K562 (cell line): Measurements from ENCODE around the gene WDR44. TPM values are rescaled to one million over a fixed set of nuclear protein-coding genes. Genes with fewer than 3 reads are reported as not detected.

Source experiments
- SIRT6 ChIP-seq: IDR thresholded peaks from one replicate; pipeline ENCODE4 v1.6.1; 2012; ENCODE audit warnings: low read depth, mild to moderate bottlenecking, control low read depth, inconsistent platforms, low read length, moderate library complexity
- TAF7 ChIP-seq: fragments of 450-650 bp; IDR thresholded peaks from 2 replicates; pipeline ENCODE4 v1.6.1; 2016; ENCODE audit warnings: missing genetic modification characterization, missing compliant biosample characterization
- THRAP3 ChIP-seq: fragments of 450-650 bp; IDR thresholded peaks from 2 replicates; pipeline ENCODE4 v1.6.1; 2016; ENCODE audit warnings: mild to moderate bottlenecking, inconsistent platforms, borderline replicate concordance
- polyA plus RNA-seq, 8 experiments: library from polyadenylated mRNA; depleted of rRNA in 4 of 8; stranded (reverse) in 5 of 8; unstranded in 3 of 8; fragments of >200 nt; fragmentation: Nextera tagmentation in 2 of 8; fragmentation: Illumina TruSeq in 1 of 8; extraction: Ambion mirVana in 2 of 8; extraction: Trizol in 1 of 8; gene quantifications; 2 replicates each; pipeline versions ENCODE4 v1.2.1 to v1.2.3, GENCODE V29; 2011 to 2014; ENCODE audit warnings: inconsistent platforms in 1 of 8, missing spikeins in 1 of 8
- total RNA-seq, 7 experiments: library from RNA; depleted of rRNA in 6 of 7; stranded (reverse); fragments of >200 nt in 6 of 7; fragmentation: Illumina TruSeq in 2 of 7; extraction: Trizol in 2 of 7; gene quantifications; 2 replicates each; pipeline versions ENCODE4 v1.2.1 to v1.2.3, GENCODE V29; 2011 to 2021; ENCODE audit warnings: low replicate concordance in 1 of 7
- TF ChIP-seq, protein P1 (sequence below): fragments of 450-650 bp; IDR thresholded peaks from 2 replicates; pipeline ENCODE4 v1.6.1; 2016; ENCODE audit warnings: low read depth

Gene WDR44
- total and polyA plus RNA-seq, 9 of the 15 experiments (the other 6 are each of a cell fraction or from before 2014, with no cell fraction given): 5.6 to 20.0 (median 14.6) TPM

DNA sequence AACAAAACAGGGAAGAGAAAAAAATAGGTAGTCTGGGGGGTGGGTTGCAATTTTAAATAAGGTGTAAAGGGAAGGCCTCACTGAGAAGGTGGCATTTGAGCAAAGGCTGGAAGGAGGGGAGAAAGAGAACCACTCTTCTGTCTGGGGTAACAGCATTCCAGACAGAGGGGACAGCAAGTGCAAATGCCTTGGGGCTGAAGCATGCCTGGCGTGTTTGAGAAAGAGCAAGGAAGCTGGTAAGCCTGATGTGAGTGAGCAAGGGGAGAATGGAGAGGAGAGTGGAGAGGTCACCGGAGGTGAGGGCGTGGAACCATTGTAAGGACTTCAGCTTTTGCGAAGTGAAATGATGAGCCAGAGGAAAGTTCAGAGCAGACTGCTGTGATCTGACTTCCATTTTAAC lies 130.0 kb downstream of the WDR44 start (continued):
- TF ChIP-seq, protein P1, sequence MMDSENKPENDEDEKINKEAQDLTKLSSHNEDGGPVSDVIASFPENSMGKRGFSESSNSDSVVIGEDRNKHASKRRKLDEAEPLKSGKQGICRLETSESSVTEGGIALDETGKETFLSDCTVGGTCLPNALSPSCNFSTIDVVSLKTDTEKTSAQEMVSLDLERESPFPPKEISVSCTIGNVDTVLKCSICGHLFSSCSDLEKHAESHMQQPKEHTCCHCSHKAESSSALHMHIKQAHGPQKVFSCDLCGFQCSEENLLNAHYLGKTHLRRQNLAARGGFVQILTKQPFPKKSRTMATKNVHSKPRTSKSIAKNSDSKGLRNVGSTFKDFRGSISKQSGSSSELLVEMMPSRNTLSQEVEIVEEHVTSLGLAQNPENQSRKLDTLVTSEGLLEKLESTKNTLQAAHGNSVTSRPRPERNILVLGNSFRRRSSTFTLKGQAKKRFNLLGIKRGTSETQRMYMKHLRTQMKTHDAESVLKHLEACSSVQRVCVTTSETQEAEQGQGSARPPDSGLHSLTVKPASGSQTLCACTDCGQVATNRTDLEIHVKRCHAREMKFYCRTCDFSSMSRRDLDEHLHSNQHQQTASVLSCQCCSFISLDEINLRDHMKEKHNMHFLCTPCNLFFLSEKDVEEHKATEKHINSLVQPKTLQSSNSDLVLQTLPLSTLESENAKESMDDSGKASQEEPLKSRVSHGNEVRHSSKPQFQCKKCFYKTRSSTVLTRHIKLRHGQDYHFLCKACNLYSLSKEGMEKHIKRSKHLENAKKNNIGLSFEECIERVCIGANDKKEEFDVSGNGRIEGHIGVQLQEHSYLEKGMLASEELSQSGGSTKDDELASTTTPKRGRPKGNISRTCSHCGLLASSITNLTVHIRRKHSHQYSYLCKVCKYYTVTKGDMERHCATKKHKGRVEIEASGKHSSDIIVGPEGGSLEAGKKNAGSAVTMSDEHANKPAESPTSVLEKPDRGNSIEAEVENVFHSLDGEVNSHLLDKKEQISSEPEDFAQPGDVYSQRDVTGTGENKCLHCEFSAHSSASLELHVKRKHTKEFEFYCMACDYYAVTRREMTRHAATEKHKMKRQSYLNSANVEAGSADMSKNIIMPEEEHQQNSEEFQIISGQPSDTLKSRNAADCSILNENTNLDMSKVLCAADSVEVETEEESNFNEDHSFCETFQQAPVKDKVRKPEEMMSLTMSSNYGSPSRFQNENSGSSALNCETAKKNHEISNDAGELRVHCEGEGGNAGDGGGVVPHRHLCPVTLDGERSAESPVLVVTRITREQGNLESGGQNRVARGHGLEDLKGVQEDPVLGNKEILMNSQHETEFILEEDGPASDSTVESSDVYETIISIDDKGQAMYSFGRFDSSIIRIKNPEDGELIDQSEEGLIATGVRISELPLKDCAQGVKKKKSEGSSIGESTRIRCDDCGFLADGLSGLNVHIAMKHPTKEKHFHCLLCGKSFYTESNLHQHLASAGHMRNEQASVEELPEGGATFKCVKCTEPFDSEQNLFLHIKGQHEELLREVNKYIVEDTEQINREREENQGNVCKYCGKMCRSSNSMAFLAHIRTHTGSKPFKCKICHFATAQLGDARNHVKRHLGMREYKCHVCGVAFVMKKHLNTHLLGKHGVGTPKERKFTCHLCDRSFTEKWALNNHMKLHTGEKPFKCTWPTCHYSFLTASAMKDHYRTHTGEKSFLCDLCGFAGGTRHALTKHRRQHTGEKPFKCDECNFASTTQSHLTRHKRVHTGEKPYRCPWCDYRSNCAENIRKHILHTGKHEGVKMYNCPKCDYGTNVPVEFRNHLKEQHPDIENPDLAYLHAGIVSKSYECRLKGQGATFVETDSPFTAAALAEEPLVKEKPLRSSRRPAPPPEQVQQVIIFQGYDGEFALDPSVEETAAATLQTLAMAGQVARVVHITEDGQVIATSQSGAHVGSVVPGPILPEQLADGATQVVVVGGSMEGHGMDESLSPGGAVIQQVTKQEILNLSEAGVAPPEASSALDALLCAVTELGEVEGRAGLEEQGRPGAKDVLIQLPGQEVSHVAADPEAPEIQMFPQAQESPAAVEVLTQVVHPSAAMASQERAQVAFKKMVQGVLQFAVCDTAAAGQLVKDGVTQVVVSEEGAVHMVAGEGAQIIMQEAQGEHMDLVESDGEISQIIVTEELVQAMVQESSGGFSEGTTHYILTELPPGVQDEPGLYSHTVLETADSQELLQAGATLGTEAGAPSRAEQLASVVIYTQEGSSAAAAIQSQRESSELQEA: no peak
- TF ChIP-seq SIRT6 (no peak), TAF7 (no peak), THRAP3 (no peak)
